Spleen (tissue), 11 donors: ENCODE measurements around the gene HSBP1L1. TPM values are rescaled to one million over a fixed set of nuclear protein-coding genes. Genes with fewer than 3 reads are reported as not detected.
A peak's percentile ranks its signal among the peaks of the same experiment; 100 is the strongest.

Source experiments
- DNase-seq: peaks from one replicate; pipeline ENCODE4 v3.0.0-alpha.2; 2020
- H3K27ac ChIP-seq, 8 donors: fragments of 200-600 bp; sonication (generic) in 7 of 8; 1 replicate in 4 of 8; 2 replicates in 4 of 8; pipeline versions ENCODE4 v1.5.0 to v1.8.0; 2016 to 2021; ENCODE audit warnings: inconsistent platforms in 4 of 8, mild to moderate bottlenecking in 4 of 8, moderate library complexity in 1 of 8
- H3K27me3 ChIP-seq, 7 donors: fragments of 200-600 bp; sonication (generic) in 6 of 7; replicated peaks in 1 of 7; 1 replicate in 4 of 7; 2 replicates in 3 of 7; pipeline versions ENCODE4 v1.5.0 to v1.8.0; 2016 to 2021; ENCODE audit warnings: inconsistent platforms in 3 of 7, mild to moderate bottlenecking in 1 of 7
- H3K36me3 ChIP-seq, 6 donors: fragments of 200-600 bp; sonication (generic) in 5 of 6; 1 replicate in 4 of 6; 2 replicates in 2 of 6; pipeline versions ENCODE4 v1.5.0 to v1.8.0; 2016 to 2021; ENCODE audit warnings: inconsistent platforms in 2 of 6
- H3K4me1 ChIP-seq, 6 donors: fragments of 200-600 bp; sonication (generic) in 5 of 6; 1 replicate in 3 of 6; 2 replicates in 3 of 6; pipeline versions ENCODE4 v1.5.0 to v1.8.0; 2016 to 2021; ENCODE audit warnings: inconsistent platforms in 3 of 6
- H3K4me3 ChIP-seq, 8 donors: fragments of 200-600 bp; sonication (generic) in 7 of 8; 1 replicate in 4 of 8; 2 replicates in 4 of 8; pipeline versions ENCODE4 v1.5.0 to v1.8.0; 2016 to 2021; ENCODE audit warnings: inconsistent platforms in 4 of 8, mild to moderate bottlenecking in 4 of 8, moderate library complexity in 2 of 8
- H3K9me3 ChIP-seq, 8 donors: fragments of 200-600 bp; sonication (generic) in 7 of 8; 1 replicate in 4 of 8; 2 replicates in 4 of 8; pipeline versions ENCODE4 v1.5.0 to v1.8.0; 2016 to 2021; ENCODE audit warnings: inconsistent platforms in 4 of 8
- CTCF ChIP-seq, 11 experiments: fragments of 200-600 bp in 7 of 11; fragments of 450-650 bp in 4 of 11; sonication (generic) in 4 of 11; IDR thresholded peaks in 8 of 11; conservative IDR thresholded peaks in 3 of 11; 1 replicate in 7 of 11; 2 replicates in 4 of 11; pipeline versions ENCODE4 v1.4.0 to v1.8.0; 2016 to 2021; ENCODE audit warnings: antibody characterized with exemption in 11 of 11, inconsistent platforms in 4 of 11, mild to moderate bottlenecking in 1 of 11
- POLR2A ChIP-seq, 3 donors: fragments of 450-650 bp; IDR thresholded peaks; one replicate each; pipeline ENCODE4 v1.5.1; 2017; ENCODE audit warnings: antibody characterized with exemption in 3 of 3, mild to moderate bottlenecking in 1 of 3
- POLR2AphosphoS5 ChIP-seq, 3 donors: sonication (generic); formaldehyde crosslinking; IDR thresholded peaks; one replicate each; pipeline ENCODE4 v1.5.1; 2017; ENCODE audit warnings: antibody characterized with exemption in 3 of 3
- WGBS, 5 donors: extraction: QIAGEN DNeasy Blood & Tissue Kit in 3 of 5; methylation state at CpG; one replicate each; pipeline versions ENCODE4 v1.1.5 to v1.1.7; 2013 to 2018; 5-methylcytosine and 5-hydroxymethylcytosine counted together
- intact Hi-C: fragments of 100-400 bp; cut with DNase I; formaldehyde crosslinking; loops from one replicate; pipeline ENCODE4 v1.15.0; 2023; ENCODE audit warnings: low total_unique reads
- polyA plus RNA-seq, 3 donors: library from polyadenylated mRNA; stranded (reverse); fragments of 200-250 nt; gene quantifications; one replicate each; pipeline ENCODE4 v1.2.1, GENCODE V29; 2013
- total RNA-seq, 7 donors: library from RNA; depleted of rRNA in 3 of 7; stranded (reverse); fragments of >200 nt in 3 of 7; fragmentation: NEBNext Ultra II Directional in 4 of 7; extraction: Animal tissue kit (Norgen Biotek cat#: 25700) in 4 of 7; gene quantifications; one replicate each; pipeline versions ENCODE4 v1.1.0 to v1.2.1, GENCODE V29; 2016 to 2021
- donor health status: healthy with polysubstance abuse.
- donor health status: DM: no; HTN: no; CAD: no; lungs with moderate emphysema.
- donor health status: DM: no; HTN: no; CAD: no.
- donor health status: Bipolar disorder and iron deficiency.
- donor health status: healthy.
- donor health status: DM: no; HTN: no; CAD: no.
- donor health status: DM: yes; HTN: yes; CAD: no.

Gene HSBP1L1
- total and polyA plus RNA-seq, 10 donors = 10.0 to 36.4 (median 18.8) TPM

DNA sequence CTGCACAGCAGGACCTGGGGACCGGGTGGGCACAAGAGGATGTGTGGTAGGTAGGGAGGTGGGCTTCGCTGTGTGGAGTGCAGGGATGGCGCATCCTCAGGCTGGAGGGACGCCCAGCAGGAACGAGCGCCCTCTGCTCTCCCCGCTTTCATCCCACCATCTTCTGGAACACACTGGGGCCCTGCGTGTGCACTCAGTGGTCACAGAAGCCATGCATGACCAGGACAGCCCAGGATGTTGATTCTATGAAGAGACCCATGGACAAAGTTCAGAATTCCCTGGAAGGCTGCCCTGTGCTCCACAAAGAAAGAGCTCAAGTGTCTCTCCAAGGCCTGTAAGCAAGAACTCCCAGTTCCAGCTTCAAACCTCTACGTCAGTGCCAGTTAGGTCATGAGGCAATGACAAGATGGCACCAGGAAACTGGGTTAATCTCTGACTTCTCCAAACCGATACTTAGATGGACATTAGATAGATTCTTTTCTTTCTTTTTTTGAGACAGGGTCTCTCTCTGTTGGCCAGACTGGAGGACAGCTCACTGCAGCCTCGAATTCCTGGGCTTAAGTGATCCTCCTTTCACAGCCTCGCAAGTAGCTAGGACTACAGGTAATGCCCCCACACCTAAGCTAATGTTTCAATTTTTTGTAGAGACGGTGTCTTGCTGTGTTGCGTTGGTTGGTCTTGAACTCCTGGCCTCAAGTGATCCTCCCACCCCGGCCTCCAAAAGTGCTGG, 16.4 kb upstream of the HSBP1L1 start:
- H3K27ac ChIP-seq = no peak overlapping the region
- DNase-seq = peak; percentile 56
- H3K4me1 ChIP-seq = peaks cover 22 to 85% (median 65%) of the 10 kb centered on the region in 6 donors

GRCh38 chr18:79948719-79949411, 15.6 kb upstream of the HSBP1L1 start:
- Histone ChIP-seq H3K27ac (peak overlapping the region in 7 of 8 donors; percentile 15 to 94 (median 89)), H3K4me1 (peaks cover 22 to 77% (median 63%) of the 10 kb centered on the region in 6 donors), H3K9me3 (no peaks in the 10 kb centered on the region), H3K36me3 (peaks cover 0 to 41% (median 0%) of the 10 kb centered on the region in 6 donors), H3K27me3 (peaks cover 0 to 6% (median 0%) of the 10 kb centered on the region in 7 donors), H3K4me3 (peak overlapping the region in 4 of 8 donors; percentile 77 to 96 (median 92))
- intact Hi-C loops = loop anchor here (10.0 kb wide), 1 partner anchor 264 kb away; no protein-coding TSS in a partner anchor
- DNase-seq = peak; percentile 74
- 89 to 92% (median 92%) methylated on average over 23 of the region's 23 CpGs for WGBS, 5 donors
- TF ChIP-seq CTCF (IDR thresholded peaks at IDR 0.05 in 8 of 11, conservative IDR thresholded peaks at IDR 0.05 in 3 of 11) = no peak
- TF ChIP-seq POLR2AphosphoS5 (IDR thresholded peaks at IDR 0.05) = no peak
- TF ChIP-seq POLR2A (IDR thresholded peaks at IDR 0.05) = no peak

More for the DNA sequence above, 16.4 kb upstream of the HSBP1L1 start:
- peaks cover 0 to 6% (median 0%) of the 10 kb centered on the region in 7 donors for H3K27me3 ChIP-seq
- H3K9me3 ChIP-seq = no peaks in the 10 kb centered on the region
- WGBS, 5 donors = 84 to 94% (median 87%) methylated on average over 15 of the region's 15 CpGs
- H3K36me3 ChIP-seq = peaks cover 0 to 49% (median 3%) of the 10 kb centered on the region in 6 donors
- intact Hi-C loops = loop anchor here (10.0 kb wide), 1 partner anchor 263 kb away; no protein-coding TSS in a partner anchor
- no peak overlapping the region for H3K4me3 ChIP-seq
- TF ChIP-seq CTCF (IDR thresholded peaks at IDR 0.05 in 8 of 11, conservative IDR thresholded peaks at IDR 0.05 in 3 of 11) (no peak), POLR2AphosphoS5 (IDR thresholded peaks at IDR 0.05) (peak in 1 of 3 donors; percentile 45), POLR2A (IDR thresholded peaks at IDR 0.05) (no peak)

DNA sequence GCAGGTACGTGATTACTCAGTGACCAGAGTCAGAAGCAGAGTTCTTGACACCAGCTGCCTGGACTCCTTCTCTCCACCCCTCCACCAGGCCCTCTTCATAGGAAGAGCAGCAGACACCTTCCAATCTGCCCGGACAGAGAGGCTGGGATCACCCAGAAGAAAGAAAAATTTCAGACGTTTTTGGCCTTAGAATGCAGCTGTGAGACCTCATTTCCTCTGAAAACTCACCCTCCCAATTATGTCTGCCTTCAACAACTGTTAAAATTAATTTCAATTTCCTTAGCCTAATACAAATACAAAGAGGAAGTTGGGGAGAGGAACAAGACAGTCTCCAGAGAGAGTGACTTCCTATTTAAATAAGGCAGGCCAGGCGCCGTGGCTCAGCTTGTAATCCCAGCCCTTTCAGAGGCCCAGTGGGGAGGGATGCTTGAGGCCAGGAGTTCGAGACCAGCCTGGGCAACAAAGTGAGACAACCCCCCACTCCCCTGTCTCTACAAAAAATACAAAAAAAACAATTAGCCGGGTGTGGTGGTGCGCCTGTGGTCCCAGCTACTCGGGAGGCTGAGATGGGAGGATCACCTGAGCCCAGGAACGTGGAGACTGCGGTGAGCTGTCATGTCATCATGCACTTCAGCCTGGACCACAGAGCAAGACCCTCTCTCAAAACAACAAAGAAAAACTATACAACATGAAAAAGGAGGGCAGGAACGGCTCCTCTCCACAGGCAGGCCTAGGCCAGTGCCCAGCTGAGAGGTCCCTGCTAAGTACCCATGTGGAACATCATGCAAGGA, 14.6 kb upstream of the HSBP1L1 start:
- Histone ChIP-seq H3K27me3 (peaks cover 0 to 6% (median 0%) of the 10 kb centered on the region in 7 donors), H3K36me3 (peaks cover 0 to 39% (median 0%) of the 10 kb centered on the region in 6 donors), H3K4me3 (peak overlapping the region; percentile 51 to 96 (median 72)), H3K27ac (peak overlapping the region; percentile 15 to 94 (median 89)), H3K9me3 (no peaks in the 10 kb centered on the region), H3K4me1 (peaks cover 21 to 67% (median 53%) of the 10 kb centered on the region in 6 donors)
- intact Hi-C loops = loop anchor here (10.0 kb wide), 1 partner anchor 265 kb away; no protein-coding TSS in a partner anchor
- TF ChIP-seq POLR2AphosphoS5 (IDR thresholded peaks at IDR 0.05) = peak in 2 of 3 donors; percentile 51 to 70
- TF ChIP-seq CTCF (IDR thresholded peaks at IDR 0.05 in 8 of 11, conservative IDR thresholded peaks at IDR 0.05 in 3 of 11) = no peak
- 26 to 34% (median 30%) methylated on average over 12 of the region's 12 CpGs for WGBS, 5 donors
- DNase-seq = peak; percentile 89
